NT2/D1 (cell line): ENCODE measurements around the gene NIPAL3.

Experiments used
- DNase-seq: peaks from one replicate; pipeline ENCODE4 v3.0.0-alpha.2; 2011; ENCODE audit warnings: low read depth, low spot score
- H3K27me3 ChIP-seq: 2 replicates; pipeline ENCODE4 v1.6.0; 2011; ENCODE audit warnings: mild to moderate bottlenecking; ENCODE audit not compliant: insufficient read length, insufficient read depth
- H3K36me3 ChIP-seq: 2 replicates; pipeline ENCODE4 v1.6.1; 2011; ENCODE audit warnings: mild to moderate bottlenecking, low read length, mixed read lengths; ENCODE audit not compliant: insufficient read depth, insufficient read length
- H3K4me1 ChIP-seq: 2 replicates; pipeline ENCODE4 v1.5.1; 2011; ENCODE audit not compliant: insufficient read depth, insufficient read length
- H3K4me3 ChIP-seq: 2 replicates; pipeline ENCODE4 v1.5.1; 2011; ENCODE audit warnings: low read depth; ENCODE audit not compliant: insufficient read length
- H3K9ac ChIP-seq: 2 replicates; pipeline ENCODE4 v1.6.0; 2011; ENCODE audit warnings: low read depth; ENCODE audit not compliant: insufficient read length
- H3K9me3 ChIP-seq: 2 replicates; pipeline ENCODE4 v1.5.1; 2011; ENCODE audit warnings: mild to moderate bottlenecking, low read length; ENCODE audit not compliant: insufficient read depth
- SUZ12 ChIP-seq: IDR thresholded peaks from 2 replicates; pipeline ENCODE4 v1.6.1; 2011; ENCODE audit not compliant: insufficient read length, insufficient read depth; ENCODE audit errors: extremely low read depth
- YY1 ChIP-seq: IDR thresholded peaks from 2 replicates; pipeline ENCODE4 v1.6.1; 2011; ENCODE audit not compliant: insufficient read length, insufficient read depth
- ZNF274 ChIP-seq: IDR thresholded peaks from 2 replicates; pipeline ENCODE4 v1.6.1; 2011; ENCODE audit warnings: mild to moderate bottlenecking, low read depth, low read length

NIPAL3 gene

DNA sequence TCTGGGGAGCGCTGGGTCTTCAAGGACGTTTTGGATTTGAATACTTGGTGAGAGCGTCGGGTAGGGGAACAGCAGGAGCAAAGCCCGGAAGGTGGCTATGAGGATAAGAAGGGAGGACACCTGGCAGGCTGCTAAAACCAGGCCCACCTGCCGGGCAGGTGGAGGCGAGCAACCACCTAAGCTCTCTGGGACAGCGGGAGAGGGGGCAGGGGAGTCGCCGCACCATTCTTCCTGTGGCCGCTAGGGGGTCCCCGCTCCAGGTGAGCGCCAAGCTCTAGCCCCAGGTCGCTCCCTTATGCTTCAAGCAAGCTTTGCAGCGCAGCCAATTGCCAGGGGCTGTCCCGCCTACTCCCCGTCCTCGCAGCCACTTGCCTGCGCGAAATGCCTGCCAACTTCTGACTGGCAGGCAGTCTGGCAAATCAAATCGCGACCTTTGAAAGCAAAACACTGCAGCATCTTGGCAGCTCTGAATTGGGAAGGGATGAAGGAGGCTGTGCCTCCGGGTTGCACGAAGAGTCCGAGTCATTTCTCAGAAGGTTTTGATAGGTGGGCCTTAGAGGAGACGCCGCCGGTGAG lies at the start of gene NIPAL3:
Gene NIPAL3 (plus strand): TSS at position 469 of the 576 bp plus-strand sequence. CDS start 3,746 bp downstream, outside the sequence.
- Histone ChIP-seq H3K9ac (peak within 1 kb of the TSS; percentile 70), H3K4me3 (peak within 1 kb of the TSS; percentile 63), H3K9me3 (no peaks in the 10 kb centered on the region), H3K36me3 (no peaks in the 10 kb centered on the region), H3K4me1 (peaks cover 10% of the 10 kb centered on the region), H3K27me3 (no peaks in the 10 kb centered on the region)
- DNase-seq: peak; percentile 100
- TF ChIP-seq ZNF274 (no peak), SUZ12 (no peak), YY1 (no peak)

GRCh38 chr1:24366707-24367106 lies 48.9 kb upstream of the NIPAL3 start:
- H3K36me3 ChIP-seq: peaks cover 24% of the 10 kb centered on the region
- TF ChIP-seq ZNF274 (no peak), SUZ12 (no peak), YY1 (no peak)
- H3K9ac ChIP-seq: no peak overlapping the region
- no peak for DNase-seq
- H3K4me1 ChIP-seq: peaks cover 4% of the 10 kb centered on the region
- no peaks in the 10 kb centered on the region for H3K9me3 ChIP-seq
- H3K4me3 ChIP-seq: no peak overlapping the region
- no peaks in the 10 kb centered on the region for H3K27me3 ChIP-seq

- H3K4me3 ChIP-seq: no peak overlapping the region
- H3K9ac ChIP-seq: no peak overlapping the region
- no peaks in the 10 kb centered on the region for H3K27me3 ChIP-seq
- DNase-seq: no peak
- H3K36me3 ChIP-seq: peaks cover 31% of the 10 kb centered on the region
- peaks cover 11% of the 10 kb centered on the region for H3K4me1 ChIP-seq
- H3K9me3 ChIP-seq: no peaks in the 10 kb centered on the region
- TF ChIP-seq YY1: no peak
- no peak for TF ChIP-seq ZNF274
- no peak for TF ChIP-seq SUZ12
These were observed 46.4 kb upstream of the NIPAL3 start for GRCh38 chr1:24369199-24369598.

- Histone ChIP-seq H3K27me3 (no peaks in the 10 kb centered on the region), H3K36me3 (peaks cover 31% of the 10 kb centered on the region), H3K9me3 (no peaks in the 10 kb centered on the region), H3K4me1 (peaks cover 10% of the 10 kb centered on the region), H3K9ac (no peak overlapping the region), H3K4me3 (no peak overlapping the region)
- DNase-seq: no peak
- TF ChIP-seq ZNF274: no peak
- TF ChIP-seq YY1: no peak
- TF ChIP-seq SUZ12: no peak
These were observed 45.8 kb upstream of the NIPAL3 start for GRCh38 chr1:24369801-24370200.

DNA sequence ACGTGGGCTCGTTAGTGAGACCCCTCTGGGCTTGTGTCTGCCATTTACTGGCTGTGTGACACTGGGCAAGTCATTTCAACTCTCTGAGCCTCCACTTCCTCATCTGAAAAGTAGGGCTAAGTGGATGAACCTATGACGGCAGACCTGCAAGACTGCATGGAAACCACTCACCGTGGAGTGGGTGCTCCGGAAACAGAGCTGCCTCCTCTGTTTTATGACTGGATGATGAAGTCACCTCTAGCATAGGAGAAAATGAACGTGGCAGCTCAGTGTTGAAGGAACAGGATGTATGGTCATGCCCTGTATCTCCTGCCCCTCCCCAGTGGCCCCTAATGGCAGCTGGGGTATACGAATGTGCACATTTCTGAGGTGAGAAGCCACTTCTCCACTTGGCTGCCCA lies 42.6 kb upstream of the NIPAL3 start:
- Histone ChIP-seq H3K9ac (no peak overlapping the region), H3K36me3 (peaks cover 34% of the 10 kb centered on the region), H3K4me3 (no peak overlapping the region), H3K9me3 (no peaks in the 10 kb centered on the region), H3K27me3 (no peaks in the 10 kb centered on the region), H3K4me1 (peaks cover 10% of the 10 kb centered on the region)
- TF ChIP-seq SUZ12 (no peak), YY1 (no peak), ZNF274 (no peak)
- DNase-seq: no peak

GRCh38 chr1:24373710-24374109 lies 41.9 kb upstream of the NIPAL3 start:
- H3K9me3 ChIP-seq: no peaks in the 10 kb centered on the region
- peaks cover 34% of the 10 kb centered on the region for H3K36me3 ChIP-seq
- TF ChIP-seq ZNF274 (no peak), YY1 (no peak), SUZ12 (no peak)
- H3K4me1 ChIP-seq: peaks cover 10% of the 10 kb centered on the region
- H3K27me3 ChIP-seq: no peaks in the 10 kb centered on the region
- H3K4me3 ChIP-seq: no peak overlapping the region
- DNase-seq: no peak
- H3K9ac ChIP-seq: no peak overlapping the region

DNA sequence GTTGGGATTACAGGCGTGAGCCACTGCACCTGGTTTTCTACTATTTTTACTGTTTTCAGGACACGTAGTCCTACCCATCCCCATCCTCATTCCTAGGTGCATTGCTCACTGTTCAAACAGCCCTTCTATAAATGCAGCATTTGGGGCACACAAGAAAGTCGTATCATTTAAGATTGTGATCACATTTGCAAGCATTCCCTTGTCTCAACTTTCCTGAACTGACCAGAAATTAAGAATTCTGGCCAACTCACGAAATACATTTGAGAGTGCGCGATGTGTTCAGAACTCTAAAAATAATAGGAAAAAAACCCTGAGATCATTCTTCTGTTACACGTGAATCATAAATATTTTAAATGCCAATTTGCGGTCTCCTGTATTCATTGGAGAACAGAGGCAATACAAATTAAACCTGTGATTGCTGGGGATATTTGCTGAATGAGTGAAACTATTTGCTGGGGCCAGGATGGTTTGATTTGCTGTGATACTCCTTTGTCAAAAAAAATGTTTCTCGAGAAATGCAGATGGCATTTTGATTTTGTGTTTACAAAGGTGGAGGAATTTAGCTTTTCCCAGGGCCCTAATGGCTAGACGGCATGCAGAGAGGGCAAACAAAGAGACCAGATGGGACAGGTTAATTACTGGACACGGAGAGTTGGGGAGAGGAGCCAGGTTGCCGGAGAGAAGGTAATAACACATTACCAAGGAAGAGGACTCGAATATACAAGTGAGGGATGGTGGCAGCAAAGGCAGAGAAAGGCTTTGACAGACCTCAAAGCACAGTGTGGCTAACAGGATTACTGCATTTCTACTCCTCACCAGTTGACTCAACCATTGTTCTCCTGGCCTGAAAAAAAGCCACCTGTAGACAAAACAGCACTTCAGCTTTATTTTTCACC lies 40.5 kb upstream of the NIPAL3 start:
- peak; percentile 85 for DNase-seq
- Histone ChIP-seq H3K4me3 (no peak overlapping the region), H3K9me3 (no peaks in the 10 kb centered on the region), H3K36me3 (peaks cover 32% of the 10 kb centered on the region), H3K9ac (no peak overlapping the region), H3K27me3 (no peaks in the 10 kb centered on the region), H3K4me1 (peaks cover 10% of the 10 kb centered on the region)
- TF ChIP-seq YY1 (no peak), ZNF274 (no peak), SUZ12 (no peak)
